Cardiac fibroblast (primary cell): Measurements from ENCODE around the gene CHD2.

Experiments
- DNase-seq, 2 donors: peaks; one replicate each; pipeline versions ENCODE4 v3.0.0 to v3.0.0-alpha.2; 2010; ENCODE audit warnings: low read depth in 2 of 2
- H3K4me3 ChIP-seq, 2 donors: replicated peaks in 1 of 2; 1 replicate in 1 of 2; 2 replicates in 1 of 2; pipeline ENCODE4 v1.5.1; 2011; ENCODE audit warnings: low read depth in 2 of 2, low read length in 2 of 2, mild to moderate bottlenecking in 2 of 2, moderate library complexity in 1 of 2
- TF ChIP-seq, protein P1 (sequence below): IDR thresholded peaks from one replicate; pipeline ENCODE4 v1.5.1; 2011; ENCODE audit warnings: low read depth, mild to moderate bottlenecking, low read length, inconsistent platforms

CHD2 gene

GRCh38 chr15:92881802-92882696 is 18.1 kb upstream of the CHD2 start:
- H3K4me3 ChIP-seq: peak overlapping the region; percentile 27 to 69
- peak; percentile 100 for DNase-seq
- TF ChIP-seq, protein P1, sequence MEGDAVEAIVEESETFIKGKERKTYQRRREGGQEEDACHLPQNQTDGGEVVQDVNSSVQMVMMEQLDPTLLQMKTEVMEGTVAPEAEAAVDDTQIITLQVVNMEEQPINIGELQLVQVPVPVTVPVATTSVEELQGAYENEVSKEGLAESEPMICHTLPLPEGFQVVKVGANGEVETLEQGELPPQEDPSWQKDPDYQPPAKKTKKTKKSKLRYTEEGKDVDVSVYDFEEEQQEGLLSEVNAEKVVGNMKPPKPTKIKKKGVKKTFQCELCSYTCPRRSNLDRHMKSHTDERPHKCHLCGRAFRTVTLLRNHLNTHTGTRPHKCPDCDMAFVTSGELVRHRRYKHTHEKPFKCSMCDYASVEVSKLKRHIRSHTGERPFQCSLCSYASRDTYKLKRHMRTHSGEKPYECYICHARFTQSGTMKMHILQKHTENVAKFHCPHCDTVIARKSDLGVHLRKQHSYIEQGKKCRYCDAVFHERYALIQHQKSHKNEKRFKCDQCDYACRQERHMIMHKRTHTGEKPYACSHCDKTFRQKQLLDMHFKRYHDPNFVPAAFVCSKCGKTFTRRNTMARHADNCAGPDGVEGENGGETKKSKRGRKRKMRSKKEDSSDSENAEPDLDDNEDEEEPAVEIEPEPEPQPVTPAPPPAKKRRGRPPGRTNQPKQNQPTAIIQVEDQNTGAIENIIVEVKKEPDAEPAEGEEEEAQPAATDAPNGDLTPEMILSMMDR: no peak

GRCh38 chr15:92882697-92883162 is 17.4 kb upstream of the CHD2 start:
- H3K4me3 ChIP-seq: peak overlapping the region; percentile 61 to 69

GRCh38 chr15:92883163-92883875 is 16.8 kb upstream of the CHD2 start:
- peak overlapping the region; percentile 61 to 69 for H3K4me3 ChIP-seq
- peak; percentile 63 to 67 for DNase-seq
- TF ChIP-seq, protein P1: no peak

More at GRCh38 chr15:92882697-92883162, 17.4 kb upstream of the CHD2 start:
- no peak for DNase-seq
- TF ChIP-seq, protein P1: no peak

- no peak for DNase-seq
Observed at GRCh38 chr15:92883876-92884435, 16.2 kb upstream of the CHD2 start.

DNA sequence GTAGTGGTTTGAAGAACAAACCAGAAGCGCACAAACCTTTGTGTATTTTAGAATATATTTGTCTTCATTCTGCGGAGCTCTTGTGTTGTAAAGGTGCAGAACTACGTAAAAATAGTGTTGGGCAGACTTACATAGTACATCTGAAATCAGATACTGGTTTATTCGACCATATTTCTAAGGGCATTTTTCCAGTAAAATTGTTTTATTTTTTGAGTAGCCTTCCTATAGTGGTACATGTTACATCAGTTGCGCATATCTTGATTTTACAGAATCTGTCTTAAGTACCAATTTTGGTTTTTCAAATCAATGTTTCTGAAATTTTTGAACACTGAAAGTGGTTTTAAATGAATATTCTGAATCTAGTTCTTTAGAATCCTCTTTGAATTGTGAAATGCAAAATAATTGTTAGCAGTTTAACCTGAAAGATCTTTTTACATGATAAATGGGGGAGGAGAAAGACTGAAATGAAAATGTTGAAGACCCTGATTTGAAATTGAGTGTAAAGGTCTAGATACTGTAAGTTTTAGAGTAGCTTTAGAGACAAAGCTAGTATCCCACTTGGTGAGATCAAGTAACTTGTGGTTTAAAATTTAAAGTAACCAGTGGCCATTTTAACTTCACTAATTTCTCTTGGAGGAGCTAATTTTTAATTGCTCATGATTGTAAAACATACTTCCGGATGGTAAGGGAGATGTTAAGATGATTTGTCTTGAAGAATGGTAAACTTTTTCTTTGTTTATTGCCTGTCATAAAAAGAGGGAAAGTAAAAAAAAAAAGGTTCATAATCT is 15.5 kb upstream of the CHD2 start:
- peak overlapping the region; percentile 61 to 69 for H3K4me3 ChIP-seq
- peak in 1 of 2 donors; percentile 43 for DNase-seq
- TF ChIP-seq, protein P1: no peak

More at GRCh38 chr15:92883876-92884435, 16.2 kb upstream of the CHD2 start:
- peak overlapping the region; percentile 61 to 69 for H3K4me3 ChIP-seq
- TF ChIP-seq, protein P1: no peak
